ENCODE results near the gene CCDC148.

The CCDC148 gene

GRCh38 chr2:158255257-158255656 lies 201.3 kb downstream of the CCDC148 start:
- DNase-seq (ENCODE audit: low read depth), result no peak
- no peak for TF ChIP-seq CTCF (IDR thresholded peaks at IDR 0.05; ENCODE audit: control insufficient read depth, insufficient read depth, low read depth, low read length, missing control alignments)
- no peak overlapping the region for H3K4me3 ChIP-seq (ENCODE audit: control insufficient read depth, low read depth, low read length)

GRCh38 chr2:158253170-158253569 lies 203.4 kb downstream of the CCDC148 start:
- H3K4me3 ChIP-seq (ENCODE audit: control insufficient read depth, low read depth, low read length), result no peak overlapping the region
- TF ChIP-seq CTCF (IDR thresholded peaks at IDR 0.05; ENCODE audit: control insufficient read depth, insufficient read depth, low read depth, low read length, missing control alignments), result no peak
- DNase-seq (ENCODE audit: low read depth), result no peak

- H3K4me3 ChIP-seq (ENCODE audit: control insufficient read depth, low read depth, low read length), result no peak overlapping the region
- DNase-seq (ENCODE audit: low read depth), result no peak
- no peak for TF ChIP-seq CTCF (IDR thresholded peaks at IDR 0.05; ENCODE audit: control insufficient read depth, insufficient read depth, low read depth, low read length, missing control alignments)
Measured at GRCh38 chr2:158251356-158251755, 205.2 kb downstream of the CCDC148 start.

- no peak for TF ChIP-seq CTCF (IDR thresholded peaks at IDR 0.05; ENCODE audit: control insufficient read depth, insufficient read depth, low read depth, low read length, missing control alignments)
- no peak for DNase-seq (ENCODE audit: low read depth)
- H3K4me3 ChIP-seq (ENCODE audit: control insufficient read depth, low read depth, low read length), result no peak overlapping the region
Measured at GRCh38 chr2:158243392-158243791, 213.2 kb downstream of the CCDC148 start.

GRCh38 chr2:158242280-158242679 lies 214.3 kb downstream of the CCDC148 start:
- no peak for DNase-seq (ENCODE audit: low read depth)
- H3K4me3 ChIP-seq (ENCODE audit: control insufficient read depth, low read depth, low read length), result no peak overlapping the region
- TF ChIP-seq CTCF (IDR thresholded peaks at IDR 0.05; ENCODE audit: control insufficient read depth, insufficient read depth, low read depth, low read length, missing control alignments), result no peak

GRCh38 chr2:158240975-158241374 lies 215.6 kb downstream of the CCDC148 start:
- no peak for DNase-seq (ENCODE audit: low read depth)
- H3K4me3 ChIP-seq (ENCODE audit: control insufficient read depth, low read depth, low read length), result no peak overlapping the region
- TF ChIP-seq CTCF (IDR thresholded peaks at IDR 0.05; ENCODE audit: control insufficient read depth, insufficient read depth, low read depth, low read length, missing control alignments), result no peak

- DNase-seq (ENCODE audit: low read depth), result no peak
- H3K4me3 ChIP-seq (ENCODE audit: control insufficient read depth, low read depth, low read length), result no peak overlapping the region
- no peak for TF ChIP-seq CTCF (IDR thresholded peaks at IDR 0.05; ENCODE audit: control insufficient read depth, insufficient read depth, low read depth, low read length, missing control alignments)
Measured at GRCh38 chr2:158239271-158239670, 217.3 kb downstream of the CCDC148 start.
